HG03159 (cell line): ENCODE results near the gene NOS1AP.

Source experiments
- ATAC-seq: cut with Tn5 transposase; IDR thresholded peaks from one replicate; pipeline ENCODE4 v1.9.1; 2021; ENCODE audit warnings: mild to moderate bottlenecking, moderate library complexity; ENCODE audit not compliant: unreplicated experiment

Gene NOS1AP

DNA sequence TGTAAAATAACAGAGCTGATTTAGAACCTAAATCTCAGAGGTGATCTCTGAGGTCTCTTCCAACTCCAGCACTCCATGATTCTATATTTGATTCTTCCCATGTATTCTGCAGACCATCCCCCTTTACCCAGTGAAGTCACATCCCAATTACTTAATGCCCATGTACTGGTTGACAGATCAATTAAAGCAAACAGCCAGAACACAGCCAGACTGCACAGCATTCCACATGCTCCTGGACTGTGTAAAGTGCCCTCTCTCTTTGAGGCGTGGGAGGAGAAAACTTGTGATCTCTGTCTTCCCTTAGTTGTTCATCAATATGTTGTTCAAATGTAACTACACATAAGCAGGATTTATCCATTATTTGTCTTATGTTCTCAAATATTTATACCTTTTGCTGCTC lies 18.1 kb downstream of the NOS1AP start:
- ATAC-seq: no peak

GRCh38 chr1:162088281-162088969 lies 18.9 kb downstream of the NOS1AP start:
- ATAC-seq: no peak

- ATAC-seq: no peak
Observed at GRCh38 chr1:162089748-162090147, 20.3 kb downstream of the NOS1AP start.

- no peak for ATAC-seq
Observed at GRCh38 chr1:162090378-162090777, 20.9 kb downstream of the NOS1AP start.

- no peak for ATAC-seq
Observed at GRCh38 chr1:162091681-162092524, 22.4 kb downstream of the NOS1AP start.

GRCh38 chr1:162093095-162093494 lies 23.6 kb downstream of the NOS1AP start:
- ATAC-seq: no peak

- ATAC-seq: no peak
Observed at GRCh38 chr1:162094271-162094670, 24.8 kb downstream of the NOS1AP start.

DNA sequence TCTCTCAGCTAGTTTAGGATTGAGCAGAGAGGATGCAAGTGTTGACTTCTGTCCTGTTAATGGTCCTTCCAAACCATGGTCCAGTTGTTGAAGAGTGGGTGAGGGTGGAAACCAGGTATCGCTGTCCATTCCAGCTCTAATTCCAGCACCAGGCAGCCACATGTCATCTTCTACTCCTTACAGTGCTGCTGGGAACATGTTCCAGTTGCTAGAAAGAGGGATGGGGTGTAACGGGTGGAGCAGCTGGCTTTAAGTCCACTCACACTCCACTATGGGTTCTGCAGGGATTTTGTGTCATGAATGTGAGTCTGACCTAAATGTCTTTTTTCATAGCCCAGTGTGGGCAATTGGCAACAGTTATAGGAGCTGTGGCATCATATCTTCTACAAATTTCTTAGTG lies 25.2 kb downstream of the NOS1AP start:
- no peak for ATAC-seq

DNA sequence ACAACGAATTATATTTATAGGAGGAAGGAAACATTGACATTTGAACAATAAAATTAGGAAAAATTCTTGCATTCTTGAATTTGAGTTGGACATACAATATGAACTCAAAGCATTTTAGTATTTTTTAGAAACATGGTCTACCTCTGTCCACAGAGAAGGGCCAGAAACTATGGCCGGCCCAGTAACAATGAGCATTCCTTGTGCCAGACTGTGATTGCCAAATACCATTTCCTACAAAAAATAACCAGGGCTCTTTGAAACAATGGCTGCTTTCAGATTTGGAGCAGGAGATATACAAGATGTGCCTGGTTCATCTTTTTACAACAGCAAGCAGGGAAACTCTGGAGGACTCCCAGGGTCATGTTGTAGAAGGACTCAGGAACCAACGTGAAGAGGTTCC lies 38.4 kb downstream of the NOS1AP start:
- ATAC-seq: no peak

DNA sequence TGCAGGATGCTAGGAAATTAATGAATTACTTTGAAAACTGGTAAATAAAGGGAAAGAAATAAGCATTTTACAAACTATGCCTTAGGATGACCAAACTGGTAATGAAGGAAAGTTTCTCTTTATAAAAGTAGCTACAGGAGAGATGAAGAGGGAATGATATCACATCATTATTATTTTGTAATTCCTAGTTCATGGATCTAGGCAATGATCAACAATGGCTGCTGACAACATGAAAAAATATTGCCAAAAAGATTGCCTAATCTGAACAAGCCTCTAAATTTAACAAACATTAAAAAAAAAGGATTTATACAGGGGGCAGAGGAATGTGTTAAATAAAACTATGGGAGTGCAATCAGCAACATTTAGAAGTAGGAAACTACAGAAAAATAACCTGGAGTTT lies 38.9 kb downstream of the NOS1AP start:
- no peak for ATAC-seq

- no peak for ATAC-seq
Observed at GRCh38 chr1:162110910-162111309, 41.4 kb downstream of the NOS1AP start.

- no peak for ATAC-seq
Observed at GRCh38 chr1:162111572-162111971, 42.1 kb downstream of the NOS1AP start.

DNA sequence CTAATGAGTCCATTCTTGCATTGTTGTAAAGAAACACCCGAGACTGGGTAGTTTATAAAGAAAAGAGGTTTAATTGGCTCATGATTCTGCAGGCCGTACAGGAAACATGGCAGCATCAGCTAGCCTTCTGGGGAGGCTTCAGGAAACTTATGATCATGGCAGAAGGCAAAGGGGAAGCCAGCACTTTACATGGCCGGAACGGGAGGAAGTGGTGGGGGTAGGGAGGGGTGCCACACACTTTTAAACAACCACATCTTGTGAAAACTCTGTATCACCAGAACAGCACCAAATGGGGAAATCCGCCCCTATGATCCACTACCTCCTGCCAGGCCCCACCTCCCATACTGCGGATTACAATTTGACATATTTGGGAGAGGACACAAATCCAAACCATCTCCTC lies 43.9 kb downstream of the NOS1AP start:
- no peak for ATAC-seq

- no peak for ATAC-seq
Observed at GRCh38 chr1:162117039-162117774, 47.7 kb downstream of the NOS1AP start.

- no peak for ATAC-seq
Observed at GRCh38 chr1:162118063-162118462, 48.6 kb downstream of the NOS1AP start.

DNA sequence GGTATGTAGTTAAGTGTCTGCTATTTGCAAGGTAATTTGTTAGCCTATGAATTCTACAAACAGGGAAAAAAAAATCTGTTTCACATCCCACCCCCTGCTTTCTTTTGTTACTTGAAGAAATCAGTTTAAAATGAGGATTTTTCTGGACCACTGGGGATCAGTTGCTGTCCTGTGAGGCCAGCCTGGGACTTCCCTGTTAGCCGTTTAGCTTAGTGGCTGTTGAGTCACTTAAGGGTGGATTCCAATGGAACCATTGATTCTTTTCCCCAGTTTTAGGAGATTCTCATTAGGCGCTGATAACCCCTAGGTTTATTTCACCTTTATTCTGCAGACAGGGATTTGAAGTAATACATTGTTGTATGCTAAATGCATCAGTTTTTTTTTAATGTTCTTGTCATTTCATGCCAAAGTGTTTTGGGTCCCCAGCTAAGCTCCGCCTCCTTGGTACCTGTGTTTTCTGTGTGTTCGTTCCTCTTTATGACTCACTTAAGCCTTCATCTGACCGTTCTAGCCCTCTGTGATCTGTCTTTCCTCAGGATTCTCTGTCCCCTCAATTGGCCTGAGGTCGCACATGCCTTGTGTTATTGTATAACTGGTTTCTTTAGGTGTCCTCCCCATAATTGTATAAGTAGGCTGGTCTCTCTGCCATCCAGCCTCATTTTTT lies 59.3 kb downstream of the NOS1AP start:
- no peak for ATAC-seq

- ATAC-seq: no peak
Observed at GRCh38 chr1:162130308-162130707, 60.8 kb downstream of the NOS1AP start.

DNA sequence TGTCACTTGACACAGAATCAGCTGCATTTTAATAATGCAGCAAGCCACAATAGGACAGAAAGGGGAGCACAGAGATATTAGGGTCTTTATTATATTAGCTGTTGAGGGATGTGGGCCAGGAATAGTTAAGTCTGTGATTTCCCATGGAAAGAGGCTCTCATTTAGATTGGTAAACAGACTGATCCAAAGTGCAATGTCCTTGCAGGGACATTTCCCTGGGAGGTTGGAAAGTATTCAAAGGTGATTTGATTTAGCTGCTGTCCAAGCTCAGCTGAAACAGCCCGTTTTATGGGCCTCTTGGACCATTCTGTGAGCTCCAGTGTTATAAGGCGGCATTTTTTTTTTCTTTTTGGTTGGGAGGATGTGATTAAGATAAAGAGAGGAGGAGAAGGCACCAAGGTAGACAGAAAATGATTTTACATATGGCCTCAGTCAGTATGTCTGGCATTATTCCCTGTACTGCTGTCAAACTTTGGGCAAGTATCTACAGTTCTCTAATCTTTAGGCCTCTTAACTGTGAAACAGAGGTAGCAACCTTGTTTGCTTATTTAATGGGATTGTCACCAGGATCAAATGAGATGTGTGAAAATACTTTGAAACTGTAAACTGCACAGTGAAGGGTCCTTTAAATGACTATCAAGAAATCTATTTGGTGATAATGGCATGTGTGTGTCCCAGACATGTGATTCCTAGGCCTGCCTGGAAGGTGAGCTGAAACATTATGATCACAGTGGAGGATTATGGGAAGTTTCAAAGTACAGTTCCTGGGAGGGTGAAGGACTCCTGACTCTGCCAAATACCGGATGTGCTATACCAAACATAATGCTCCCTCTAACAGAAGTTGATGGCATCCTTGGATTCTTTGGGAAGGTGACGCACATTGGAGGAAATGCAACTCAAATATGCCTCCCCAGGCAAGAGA lies 62.2 kb downstream of the NOS1AP start:
- no peak for ATAC-seq

DNA sequence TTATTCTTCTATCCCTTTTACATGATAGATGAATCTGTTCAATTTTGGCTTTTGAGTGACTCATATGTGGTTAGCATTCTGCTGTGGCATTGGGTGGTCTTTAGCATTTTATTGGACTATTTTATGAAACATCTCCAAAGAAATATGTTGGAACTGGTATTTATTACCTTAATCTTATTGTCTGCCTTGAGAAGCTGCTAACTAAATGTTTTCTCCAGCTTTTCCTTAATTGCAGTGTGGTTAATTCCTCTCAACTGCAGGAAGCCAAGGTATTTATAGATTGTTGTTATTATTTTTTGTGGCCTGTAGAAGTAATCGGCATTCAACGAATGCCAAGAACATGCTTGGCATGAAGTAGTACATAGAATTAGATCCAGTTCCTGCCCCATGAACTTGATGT lies 64.1 kb downstream of the NOS1AP start:
- no peak for ATAC-seq

GRCh38 chr1:162134646-162135045 lies 65.2 kb downstream of the NOS1AP start:
- ATAC-seq: no peak
